Measurements from ENCODE around the gene PPP3CA.

GRCh38 chr4:101224358-101225218, 122.7 kb downstream of the PPP3CA start:
- TF ChIP-seq, protein P1, sequence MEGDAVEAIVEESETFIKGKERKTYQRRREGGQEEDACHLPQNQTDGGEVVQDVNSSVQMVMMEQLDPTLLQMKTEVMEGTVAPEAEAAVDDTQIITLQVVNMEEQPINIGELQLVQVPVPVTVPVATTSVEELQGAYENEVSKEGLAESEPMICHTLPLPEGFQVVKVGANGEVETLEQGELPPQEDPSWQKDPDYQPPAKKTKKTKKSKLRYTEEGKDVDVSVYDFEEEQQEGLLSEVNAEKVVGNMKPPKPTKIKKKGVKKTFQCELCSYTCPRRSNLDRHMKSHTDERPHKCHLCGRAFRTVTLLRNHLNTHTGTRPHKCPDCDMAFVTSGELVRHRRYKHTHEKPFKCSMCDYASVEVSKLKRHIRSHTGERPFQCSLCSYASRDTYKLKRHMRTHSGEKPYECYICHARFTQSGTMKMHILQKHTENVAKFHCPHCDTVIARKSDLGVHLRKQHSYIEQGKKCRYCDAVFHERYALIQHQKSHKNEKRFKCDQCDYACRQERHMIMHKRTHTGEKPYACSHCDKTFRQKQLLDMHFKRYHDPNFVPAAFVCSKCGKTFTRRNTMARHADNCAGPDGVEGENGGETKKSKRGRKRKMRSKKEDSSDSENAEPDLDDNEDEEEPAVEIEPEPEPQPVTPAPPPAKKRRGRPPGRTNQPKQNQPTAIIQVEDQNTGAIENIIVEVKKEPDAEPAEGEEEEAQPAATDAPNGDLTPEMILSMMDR (IDR thresholded peaks at IDR 0.05), result no peak
- no peak for TF ChIP-seq POLR2A (IDR thresholded peaks at IDR 0.05)

Measured in right lobe of liver (tissue), 4 donors.